ENCODE measurements around the gene PLXND1.
A peak's percentile ranks its signal among the peaks of the same experiment; 100 is the strongest.
"Not testable (repeated sequence)": the region's sequence is repeated elsewhere in the genome, so short reads cannot be mapped to it uniquely, and the experiment has no call there.

Gene PLXND1

DNA sequence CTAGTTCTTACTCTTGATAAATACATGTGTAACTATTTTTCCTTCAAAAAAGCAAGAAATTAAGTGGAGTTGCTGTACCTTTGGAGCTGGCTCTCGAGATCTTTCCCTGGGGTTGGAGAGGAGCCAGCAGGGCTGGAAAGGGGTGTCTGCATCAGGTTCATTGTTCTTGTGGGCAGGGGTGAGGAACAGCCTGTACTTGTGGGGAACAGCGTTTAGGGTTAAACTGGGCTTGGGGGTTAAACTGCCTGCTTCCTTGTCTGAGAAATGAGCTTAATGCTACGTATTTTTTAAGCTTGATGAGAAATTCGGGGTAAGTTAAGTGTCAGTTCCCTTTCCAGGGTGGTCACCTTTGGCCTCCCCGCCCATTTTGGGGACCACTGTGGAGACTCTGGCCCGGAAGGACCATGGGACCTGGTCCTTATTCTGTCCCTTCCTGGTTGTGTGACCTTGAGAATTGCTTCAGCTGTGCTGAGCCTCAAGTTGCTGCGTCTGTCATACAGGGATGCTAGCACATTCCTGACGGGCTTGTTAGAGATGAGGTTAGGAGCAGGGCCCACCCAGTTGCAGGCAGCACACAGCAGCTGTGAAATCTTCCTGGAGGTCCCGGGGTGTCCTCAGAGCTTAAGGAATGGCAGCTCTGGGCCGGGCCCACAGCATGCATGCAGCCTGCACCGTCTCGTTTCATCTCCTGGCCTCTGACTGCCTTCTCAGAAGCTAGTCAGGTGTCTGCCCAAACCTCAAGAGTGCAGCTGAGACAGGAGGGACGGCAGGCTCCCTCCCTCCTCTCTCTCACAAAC is 51.9 kb downstream of the PLXND1 start:
- H3K27ac ChIP-seq = no peak overlapping the region
- no peak for DNase-seq (ENCODE audit: low read depth, low spot score)

DNA sequence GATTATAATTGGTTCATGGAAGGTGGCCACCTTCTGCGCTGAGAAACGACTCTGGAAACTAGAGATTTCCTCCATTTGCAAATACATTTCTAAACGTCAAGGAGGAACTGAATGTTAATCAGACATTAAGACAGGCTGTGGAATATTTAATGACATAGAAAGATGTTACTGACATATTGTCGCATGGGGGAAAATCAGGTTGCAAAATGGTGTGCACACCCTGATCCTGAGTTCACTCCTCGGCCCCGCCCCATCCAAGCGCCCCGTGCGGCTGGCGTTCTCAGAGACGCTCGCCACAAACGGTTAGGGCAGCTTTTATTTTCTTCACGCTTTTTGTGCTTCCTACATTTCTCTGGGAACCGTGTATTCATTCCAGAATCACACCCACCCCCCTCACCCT is 52.8 kb downstream of the PLXND1 start:
- no peak overlapping the region for H3K27ac ChIP-seq
- DNase-seq (ENCODE audit: low read depth, low spot score) = no peak

DNA sequence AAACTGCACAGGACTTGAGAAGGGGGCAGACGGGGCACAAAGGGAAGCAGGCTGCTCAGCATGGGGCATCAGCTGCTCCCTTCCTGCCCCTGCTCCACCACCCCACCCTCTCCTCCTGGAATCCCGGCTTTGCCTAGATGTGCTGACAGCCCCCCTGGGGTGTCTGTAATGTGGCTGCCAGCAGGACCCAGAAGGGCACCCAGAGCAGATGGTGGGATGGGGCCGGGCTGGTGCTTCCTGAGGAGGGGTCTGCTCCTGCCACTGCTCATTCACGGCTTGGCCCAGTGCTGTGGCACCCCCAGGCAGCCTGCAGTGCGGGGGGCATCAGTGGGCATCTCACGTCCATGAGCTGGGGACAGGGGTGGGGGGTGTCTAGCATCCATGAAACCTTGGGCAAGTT is 53.3 kb downstream of the PLXND1 start:
- DNase-seq (ENCODE audit: low read depth, low spot score) = no peak
- no peak overlapping the region for H3K27ac ChIP-seq

DNA sequence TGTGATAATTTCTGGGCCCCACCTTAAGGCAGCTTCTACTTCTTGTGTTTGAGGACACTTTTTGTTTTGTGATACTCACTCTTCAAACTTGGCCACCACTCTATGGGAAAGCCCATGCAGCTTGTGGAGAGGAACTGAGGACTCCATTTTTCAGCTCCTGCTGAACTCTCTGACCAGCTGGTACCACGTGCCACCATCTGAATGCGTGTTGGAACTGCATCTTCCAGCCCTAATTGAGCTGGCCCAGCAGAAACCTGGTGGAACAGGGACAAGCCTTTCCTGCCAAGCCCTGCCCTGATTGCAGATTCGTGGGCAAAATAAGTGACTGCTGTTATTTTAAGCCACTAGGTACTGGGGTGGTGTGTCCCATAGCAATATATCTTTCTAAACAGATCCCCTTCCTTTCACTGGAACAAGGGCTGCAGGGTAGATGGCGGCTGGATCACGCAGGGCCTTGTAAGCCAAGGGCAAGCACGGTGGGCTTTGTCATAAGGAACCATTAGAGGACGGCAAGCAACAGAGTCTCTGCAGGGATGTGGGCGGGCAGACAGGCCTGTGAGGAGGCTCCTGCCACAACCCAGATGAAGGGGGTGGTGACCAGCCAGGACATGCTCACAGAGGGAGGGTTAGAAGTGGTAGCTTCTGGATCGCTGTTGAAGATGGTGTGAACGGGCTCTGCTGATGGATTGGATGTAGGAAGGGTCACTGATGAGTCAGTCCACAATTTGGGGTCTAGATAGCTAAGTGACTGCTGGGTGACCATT is 54.0 kb downstream of the PLXND1 start:
- DNase-seq (ENCODE audit: low read depth, low spot score) = no peak
- no peak overlapping the region for H3K27ac ChIP-seq

DNA sequence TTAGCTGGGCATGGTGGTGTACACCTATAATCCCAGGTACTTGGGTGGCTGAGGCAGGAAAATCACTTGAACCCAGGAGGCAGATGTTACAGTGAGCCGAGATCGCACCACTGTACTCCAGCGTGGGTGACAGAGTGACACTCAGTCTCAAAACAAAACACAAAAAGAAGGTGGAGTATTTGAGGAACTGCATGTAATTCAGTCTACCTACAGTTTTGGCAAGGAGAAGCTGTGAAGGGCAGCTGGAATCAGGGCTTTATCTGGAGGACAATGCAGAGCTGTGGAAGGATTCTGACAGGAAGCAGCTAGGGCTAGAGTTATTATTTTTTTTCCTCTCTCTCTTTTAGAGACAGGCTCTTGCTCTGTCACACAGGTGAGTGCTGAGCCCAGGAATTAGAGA is 56.7 kb downstream of the PLXND1 start:
- no peak for DNase-seq (ENCODE audit: low read depth, low spot score)
- no peak overlapping the region for H3K27ac ChIP-seq

DNA sequence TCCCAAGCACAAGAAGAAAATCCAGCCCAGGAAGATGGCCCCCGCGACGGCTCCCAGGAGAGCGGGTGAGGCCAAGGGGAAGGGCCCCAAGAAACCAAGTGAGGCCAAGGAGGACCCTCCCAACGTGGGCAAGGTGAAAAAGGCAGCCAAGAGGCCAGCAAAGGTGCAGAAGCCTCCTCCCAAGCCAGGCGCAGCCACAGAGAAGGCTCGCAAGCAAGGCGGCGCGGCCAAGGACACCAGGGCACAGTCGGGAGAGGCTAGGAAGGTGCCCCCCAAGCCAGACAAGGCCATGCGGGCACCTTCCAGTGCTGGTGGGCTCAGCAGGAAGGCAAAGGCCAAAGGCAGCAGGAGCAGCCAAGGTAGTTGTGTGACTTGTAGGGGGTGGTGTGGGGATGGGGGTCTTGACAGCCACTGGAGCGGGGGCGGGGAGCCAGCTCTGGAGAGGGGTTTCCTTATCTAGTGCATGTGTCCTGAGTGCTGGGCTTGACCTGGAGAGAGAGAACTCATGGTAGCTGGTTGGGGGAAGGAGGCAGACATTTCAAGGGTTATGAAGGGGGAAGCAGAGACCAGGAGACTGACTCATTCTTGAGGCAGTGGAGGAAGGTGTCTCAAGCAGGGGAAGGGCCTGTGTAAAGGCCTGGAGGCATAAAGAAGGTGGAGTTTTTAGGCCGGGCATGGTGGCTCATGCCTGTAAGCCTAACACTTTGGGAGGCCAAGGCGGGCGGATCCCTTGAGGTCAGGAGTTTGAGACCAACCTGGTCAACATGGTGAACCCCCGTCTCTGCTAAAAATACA is 57.3 kb downstream of the PLXND1 start:
- peak; percentile 50 for DNase-seq (ENCODE audit: low read depth, low spot score)
- H3K27ac ChIP-seq = no peak overlapping the region

DNA sequence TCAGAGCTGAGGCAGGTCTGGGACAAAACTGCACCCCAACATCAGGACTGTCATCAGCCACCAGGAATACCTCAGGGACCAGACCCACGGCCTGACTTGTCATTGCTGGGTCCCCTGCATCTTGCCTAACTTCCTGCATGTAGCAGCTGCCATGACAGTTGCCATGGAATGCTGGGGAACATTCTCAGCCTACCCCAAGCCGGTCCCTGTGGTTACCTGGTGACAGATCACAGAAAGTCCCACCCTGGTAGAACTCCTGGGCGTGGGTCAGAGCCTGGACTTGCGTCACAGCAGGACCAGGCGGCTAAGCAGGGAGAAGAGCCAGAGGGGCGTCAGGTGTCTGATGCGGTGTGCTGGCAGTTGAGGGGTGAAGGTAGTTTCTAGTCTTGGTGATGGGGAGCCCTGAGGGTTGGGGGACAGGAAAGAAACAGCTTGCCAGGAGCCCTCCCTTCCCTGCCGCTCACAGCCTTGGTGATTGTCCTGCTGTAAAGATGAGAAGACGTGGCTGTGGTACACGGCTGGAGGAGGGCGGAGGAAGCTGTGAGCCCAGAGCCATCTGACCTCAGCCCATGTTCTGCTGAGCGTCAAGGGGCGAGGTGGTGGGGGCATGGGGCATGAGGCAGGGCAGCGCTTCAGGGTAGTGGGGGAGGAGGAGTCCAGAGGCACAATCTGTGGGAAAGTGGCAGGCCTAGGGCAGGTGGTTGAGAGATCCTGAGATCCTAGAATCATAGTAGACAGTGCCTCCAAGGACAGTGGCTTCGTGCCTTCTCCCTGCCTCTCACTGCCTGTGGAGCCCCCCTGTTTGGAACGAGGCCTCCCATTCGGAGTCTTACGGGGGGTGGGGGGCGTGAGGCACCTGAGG is 58.1 kb downstream of the PLXND1 start:
- H3K27ac ChIP-seq = no peak overlapping the region
- no peak for DNase-seq (ENCODE audit: low read depth, low spot score)

DNA sequence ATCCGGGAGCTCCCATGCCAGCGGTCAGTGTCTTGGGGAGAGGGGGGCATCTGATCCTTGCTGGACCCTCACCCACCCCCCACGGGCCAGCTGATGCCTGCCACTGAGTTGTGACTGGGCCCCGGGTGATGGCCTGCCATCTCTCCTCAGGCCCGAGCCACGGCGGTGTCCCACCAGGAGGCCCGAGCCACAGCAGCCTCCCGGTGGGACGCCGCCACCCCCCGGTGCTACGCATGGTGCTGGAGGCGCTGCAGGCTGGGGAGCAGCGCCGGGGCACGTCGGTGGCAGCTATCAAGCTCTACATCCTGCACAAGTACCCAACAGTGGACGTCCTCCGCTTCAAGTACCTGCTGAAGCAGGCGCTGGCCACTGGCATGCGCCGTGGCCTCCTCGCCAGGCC is 59.2 kb downstream of the PLXND1 start:
- no peak for DNase-seq (ENCODE audit: low read depth, low spot score)
- H3K27ac ChIP-seq = no peak overlapping the region

DNA sequence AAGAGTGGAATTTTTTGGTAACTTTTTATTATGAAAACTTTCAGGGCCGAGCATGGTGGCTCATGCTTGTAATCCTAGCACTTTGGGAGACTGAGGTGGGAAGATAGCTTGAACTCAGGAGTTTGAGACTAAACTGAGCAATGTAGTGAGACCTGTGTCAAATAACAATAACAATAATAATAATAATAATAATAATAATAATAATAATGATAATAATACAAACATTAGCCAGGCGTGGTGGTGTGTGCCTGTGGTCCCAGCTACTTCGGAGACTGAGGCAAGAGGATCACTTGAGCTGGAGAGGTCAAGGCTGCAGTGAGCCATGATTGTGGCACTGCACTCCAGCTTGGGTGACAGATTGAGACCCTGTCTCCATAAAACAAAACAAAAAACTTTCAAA is 60.5 kb downstream of the PLXND1 start:
- H3K27ac ChIP-seq; DNase-seq (ENCODE audit: low read depth, low spot score): not testable (repeated sequence)

DNA sequence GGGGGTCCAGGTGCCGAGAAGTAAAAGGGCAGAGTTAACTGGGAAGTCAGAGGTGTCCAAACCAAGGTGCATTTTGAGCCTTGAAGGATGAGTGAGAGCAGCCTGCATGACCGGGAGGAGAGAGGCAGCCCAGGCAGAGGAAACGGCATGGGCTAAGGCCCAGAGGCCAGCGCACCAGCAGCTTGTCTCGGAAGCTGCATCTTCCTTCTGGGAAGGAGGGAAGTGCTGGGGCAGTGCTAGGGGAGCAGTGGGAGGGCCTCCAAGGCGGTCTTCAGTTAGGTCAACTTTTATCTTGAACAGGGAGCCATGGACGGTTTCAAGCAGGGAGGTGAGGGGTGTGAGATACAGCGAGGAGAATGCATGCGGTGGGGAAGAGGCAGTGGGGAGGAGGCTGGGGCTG is 62.5 kb downstream of the PLXND1 start:
- DNase-seq (ENCODE audit: low read depth, low spot score) = no peak
- H3K27ac ChIP-seq = no peak overlapping the region

DNA sequence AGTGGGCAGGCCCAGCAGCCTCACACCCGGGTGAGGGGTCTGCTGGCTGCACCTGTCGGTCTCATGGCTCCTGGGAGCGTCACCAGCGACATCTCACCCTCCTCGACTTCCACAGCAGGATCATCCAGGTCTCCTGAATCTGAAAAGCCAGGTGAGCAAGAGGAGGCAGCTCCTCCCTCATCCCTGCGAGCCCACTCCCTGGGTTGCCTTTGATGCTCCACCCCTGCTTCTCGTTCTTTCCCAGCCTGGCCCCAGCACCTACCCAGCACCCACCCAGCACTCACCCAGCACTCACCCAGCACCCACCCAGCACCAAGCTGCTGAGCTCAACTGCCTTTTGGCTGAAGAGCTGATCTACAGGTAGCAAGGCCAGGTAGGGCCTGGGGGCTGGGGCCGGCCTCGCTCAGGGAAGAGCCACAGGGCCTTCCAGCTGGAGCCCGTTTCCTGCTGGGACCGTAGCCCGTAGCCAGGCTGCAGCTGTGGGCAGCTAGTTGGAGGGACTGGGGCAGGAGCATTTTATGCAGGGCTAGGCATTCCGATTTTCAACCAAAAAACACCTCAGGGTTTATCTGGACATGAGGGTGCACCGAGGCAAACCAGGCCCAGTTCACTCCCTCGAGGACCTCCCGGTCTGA is 63.2 kb downstream of the PLXND1 start, which contains the start of gene H1-8:
Gene H1-8 (plus strand): TSS at position 20 of the 635 bp plus-strand sequence. CDS start 44 bp downstream, at position 64.
- no peak for DNase-seq (ENCODE audit: low read depth, low spot score)
- H3K27ac ChIP-seq = no peak within 1 kb of the TSS

DNA sequence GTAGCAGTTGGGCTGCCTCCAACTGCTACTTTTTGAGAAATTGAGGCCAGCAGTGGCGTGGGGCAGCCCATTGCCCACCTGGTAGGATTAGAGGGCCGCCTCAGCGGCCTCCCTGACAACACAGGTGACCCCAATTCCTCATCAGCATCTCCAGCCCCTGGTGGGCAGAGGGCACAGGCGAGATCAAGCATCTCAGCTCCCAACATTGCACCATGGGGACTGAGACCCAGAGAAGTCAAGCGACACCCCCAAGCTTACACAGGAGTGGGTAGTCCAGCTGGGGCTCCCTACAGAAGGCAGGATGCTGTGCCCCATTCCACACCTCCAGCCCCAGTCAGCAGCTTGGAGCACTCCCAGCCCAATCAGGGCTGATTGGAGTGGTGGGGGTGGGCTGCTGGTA is 63.7 kb downstream of the PLXND1 start:
- no peak overlapping the region for H3K27ac ChIP-seq

DNA sequence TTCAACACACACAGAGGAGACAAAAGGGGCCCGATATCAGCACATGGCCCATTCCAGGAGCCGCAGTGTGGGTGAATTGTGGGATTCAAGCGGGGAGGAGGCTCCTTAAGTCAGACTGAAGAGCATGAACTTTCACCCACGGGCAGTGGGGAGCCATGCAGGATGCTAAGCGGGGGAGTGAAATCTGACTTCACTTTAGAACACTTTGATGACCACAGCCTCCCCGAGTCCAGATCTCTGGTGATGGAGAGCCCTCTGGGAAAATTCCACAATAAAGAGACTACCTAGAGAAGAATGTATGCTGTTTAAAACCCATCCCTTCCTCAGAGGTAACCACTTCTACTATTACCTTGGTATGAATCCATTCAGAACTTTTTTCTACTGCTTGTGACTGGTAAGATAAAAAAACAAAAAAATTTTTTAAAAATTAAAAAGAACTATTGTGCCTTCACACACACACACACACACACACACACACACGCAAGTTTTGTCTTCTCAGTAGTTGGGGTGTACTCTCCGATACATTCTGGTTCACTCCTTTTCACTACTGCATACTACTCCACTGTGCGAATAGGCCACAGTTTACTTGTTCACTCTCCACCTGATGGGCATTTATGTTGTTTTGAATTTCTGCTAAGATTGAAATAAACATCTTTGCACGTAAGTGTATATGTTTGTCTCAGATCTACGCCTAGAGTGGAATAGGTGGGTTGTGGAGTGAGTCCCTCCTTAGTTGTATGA is 65.5 kb downstream of the PLXND1 start:
- no peak for DNase-seq (ENCODE audit: low read depth, low spot score)
- no peak overlapping the region for H3K27ac ChIP-seq

More for the DNA sequence above, 63.7 kb downstream of the PLXND1 start:
- no peak for DNase-seq (ENCODE audit: low read depth, low spot score)

DNA sequence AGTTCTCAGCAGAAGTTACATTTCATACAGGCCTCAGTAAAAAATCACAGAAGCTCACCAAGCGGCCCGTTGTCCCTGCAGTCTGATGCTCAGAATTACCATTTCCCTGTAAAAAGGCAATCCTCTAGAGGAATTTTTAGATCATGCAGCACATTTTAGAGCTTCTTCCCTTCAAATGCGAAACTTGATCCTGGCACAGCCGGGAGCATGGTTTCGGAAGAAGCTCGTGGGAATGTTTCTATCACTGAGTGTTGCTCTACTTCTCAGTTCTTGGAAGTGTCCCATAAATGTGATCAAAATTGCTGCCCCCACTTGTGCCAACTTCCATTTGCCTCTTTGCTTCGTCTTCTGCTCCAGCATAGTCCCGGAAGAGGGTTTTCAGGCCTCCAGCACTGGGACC is 67.3 kb downstream of the PLXND1 start:
- DNase-seq (ENCODE audit: low read depth, low spot score) = no peak
- H3K27ac ChIP-seq = no peak overlapping the region

DNA sequence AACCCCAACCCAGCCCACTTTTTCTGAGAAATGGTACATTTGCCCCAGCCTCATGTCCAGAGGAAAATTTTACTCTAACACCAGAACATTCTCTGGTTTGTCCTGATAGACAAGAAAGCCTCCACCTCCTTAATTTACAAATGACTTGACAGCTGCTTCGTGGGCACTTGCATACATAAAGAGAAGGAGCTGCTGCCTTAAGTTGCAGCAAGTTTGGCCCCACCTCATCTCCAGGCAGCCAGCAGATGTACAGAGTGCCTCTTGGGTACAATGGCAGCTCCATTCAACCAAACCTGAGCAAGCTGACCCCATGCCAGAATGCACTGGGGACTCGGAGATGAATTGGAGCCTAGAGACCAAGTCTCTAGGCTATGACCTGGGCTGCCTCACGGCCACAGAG is 69.7 kb downstream of the PLXND1 start:
- no peak overlapping the region for H3K27ac ChIP-seq
- DNase-seq (ENCODE audit: low read depth, low spot score) = no peak

DNA sequence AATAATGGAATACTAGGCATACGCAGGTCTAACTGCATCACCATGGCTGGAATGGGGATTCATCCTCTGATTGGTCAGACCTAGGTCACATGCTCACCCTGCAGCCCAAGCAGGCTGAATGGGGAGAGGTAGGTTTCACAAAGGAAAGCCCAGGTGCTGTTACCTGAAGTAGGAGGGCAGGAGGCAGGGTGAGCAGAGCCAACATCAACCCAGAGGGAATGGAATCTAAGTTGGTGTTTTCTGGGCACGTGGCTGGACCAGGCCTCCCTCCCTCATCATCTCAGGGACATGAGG is 70.2 kb downstream of the PLXND1 start:
- no peak overlapping the region for H3K27ac ChIP-seq
- no peak for DNase-seq (ENCODE audit: low read depth, low spot score)

DNA sequence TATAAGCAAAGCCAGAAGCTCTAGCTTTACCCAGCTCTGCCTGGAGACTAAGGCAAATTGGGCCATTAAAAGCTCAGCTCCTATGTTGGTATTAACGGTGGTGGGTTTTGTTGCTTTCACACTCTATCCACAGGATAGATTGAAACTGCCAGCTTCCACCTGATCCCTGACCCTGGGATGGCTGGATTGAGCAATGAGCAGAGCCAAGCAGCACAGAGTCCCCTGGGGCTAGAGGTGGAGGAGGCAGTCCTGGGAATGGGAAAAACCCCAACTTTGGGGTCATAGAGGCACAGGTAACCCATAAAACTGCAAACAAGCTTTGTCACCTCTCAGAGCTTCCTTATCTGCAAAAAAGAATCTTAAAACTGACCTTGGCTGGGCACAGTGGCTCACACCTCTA is 71.4 kb downstream of the PLXND1 start:
- no peak overlapping the region for H3K27ac ChIP-seq
- no peak for DNase-seq (ENCODE audit: low read depth, low spot score)

DNA sequence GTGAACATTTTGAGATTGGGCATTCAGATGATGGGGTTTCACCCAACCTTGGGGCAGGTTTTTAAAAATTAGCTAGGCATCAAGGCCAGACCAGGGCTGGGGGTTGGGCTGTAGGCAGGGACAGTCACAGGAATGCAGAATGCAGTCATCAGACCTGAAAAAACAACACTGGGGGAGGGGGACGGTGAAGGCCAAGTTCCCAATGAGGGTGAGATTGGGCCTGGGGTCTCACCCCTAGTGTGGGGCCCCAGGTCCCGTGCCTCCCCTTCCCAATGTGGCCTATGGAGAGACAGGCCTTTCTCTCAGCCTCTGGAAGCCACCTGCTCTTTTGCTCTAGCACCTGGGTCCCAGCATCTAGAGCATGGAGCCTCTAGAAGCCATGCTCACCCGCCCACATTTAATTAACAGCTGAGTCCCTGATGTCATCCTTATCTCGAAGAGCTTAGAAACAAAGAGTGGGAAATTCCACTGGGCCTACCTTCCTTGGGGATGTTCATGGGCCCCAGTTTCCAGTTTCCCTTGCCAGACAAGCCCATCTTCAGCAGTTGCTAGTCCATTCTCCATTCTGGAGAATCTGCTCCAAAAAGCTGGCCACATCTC is 71.9 kb downstream of the PLXND1 start:
- no peak for DNase-seq (ENCODE audit: low read depth, low spot score)
- no peak overlapping the region for H3K27ac ChIP-seq

DNA sequence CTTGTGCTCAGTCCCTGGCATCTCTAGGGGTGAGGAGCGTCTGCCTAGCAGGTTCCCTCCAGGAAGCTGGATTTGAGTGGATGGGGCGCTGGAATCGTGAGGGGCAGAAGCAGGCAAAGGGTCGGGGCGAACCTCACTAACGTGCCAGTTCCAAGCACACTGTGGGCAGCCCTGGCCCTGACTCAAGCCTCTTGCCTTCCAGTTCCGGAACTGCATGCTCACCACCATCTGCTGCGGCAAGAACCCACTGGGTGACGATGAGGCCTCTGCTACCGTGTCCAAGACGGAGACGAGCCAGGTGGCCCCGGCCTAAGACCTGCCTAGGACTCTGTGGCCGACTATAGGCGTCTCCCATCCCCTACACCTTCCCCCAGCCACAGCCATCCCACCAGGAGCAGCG is 73.1 kb downstream of the PLXND1 start:
- no peak for DNase-seq (ENCODE audit: low read depth, low spot score)

More for the DNA sequence above, 73.1 kb downstream of the PLXND1 start:
- no peak overlapping the region for H3K27ac ChIP-seq
